ENCODE data around the gene S100PBP. TPM values are rescaled to one million over a fixed set of nuclear protein-coding genes. Genes with fewer than 3 reads are reported as not detected.
A peak's percentile ranks its signal among the peaks of the same experiment; 100 is the strongest.

Gene S100PBP
- total and polyA plus RNA-seq, 9 of the 15 experiments (the other 6 are each of a cell fraction or from before 2014, with no cell fraction given): 22.9 to 60.2 (median 32.9) TPM

GRCh38 chr1:32817159-32817814 is at the start of gene S100PBP, which contains the start of gene YARS1 (continued):
- TF ChIP-seq ZBTB49 (CRISPR knock-in tag; IDR thresholded peaks at IDR 0.05; ENCODE audit: borderline replicate concordance) (no peak; the same call in 1 of the 2 replicates), ZNF324 (CRISPR knock-in tag; IDR thresholded peaks at IDR 0.05) (0 out of 2 replicates have a peak, but pooled peaks have one; percentile 33), TEAD1 (CRISPR knock-in tag; IDR thresholded peaks at IDR 0.05) (peak; percentile 27 to 91; a peak in 2 of 4 replicates), NR2C1 (IDR thresholded peaks at IDR 0.05) (peak; percentile 74), NR2C1 (tag; IDR thresholded peaks at IDR 0.05) (peak; percentile 87), EWSR1 (IDR thresholded peaks at IDR 0.05; ENCODE audit: borderline replicate concordance, low read depth, partially characterized antibody) (no peak), MLX (CRISPR knock-in tag; conservative IDR thresholded peaks at IDR 0.05) (peak; percentile 48 to 91; a peak in 3 of 4 replicates), VEZF1 (CRISPR knock-in tag; IDR thresholded peaks at IDR 0.05) (peak; percentile 93), RAD21 (CRISPR knock-in tag; conservative IDR thresholded peaks at IDR 0.05 in 1 of 2, IDR thresholded peaks at IDR 0.05 in 1 of 2) (peak; percentile 31 to 44; a peak in 3 of 4 replicates), THAP12 (CRISPR knock-in tag; IDR thresholded peaks at IDR 0.05) (0 out of 2 replicates have a peak, but pooled peaks have one; percentile 55), TRIM28 (IDR thresholded peaks at IDR 0.05) (peak; percentile 57; the same call in 1 of the 2 replicates), SAFB (IDR thresholded peaks at IDR 0.05; ENCODE audit: borderline replicate concordance, low read depth, low read length) (peak; percentile 82), JUND (IDR thresholded peaks at IDR 0.05; ENCODE audit: borderline replicate concordance, low read depth, low read length) (peak; percentile 94), JUND (tag; IDR thresholded peaks at IDR 0.05; ENCODE audit: borderline replicate concordance, low read depth, low read length) (peak; percentile 86; the same call in 1 of the 3 replicates), ZC3H11A (IDR thresholded peaks at IDR 0.05; ENCODE audit: low read depth, low read length) (peak; percentile 23; the same call in 1 of the 2 replicates), CBFA2T2 (conservative IDR thresholded peaks at IDR 0.05) (no peak; the same call in 1 of the 2 replicates)

Measured in K562 (cell line).